Hepatocyte (in vitro differentiated cells): ENCODE measurements around the gene ZNF503.

Source experiments
- CTCF ChIP-seq: fragments of 200-600 bp; sonication (generic); IDR thresholded peaks from 2 replicates; pipeline ENCODE4 v1.5.1; 2016; ENCODE audit warnings: antibody characterized with exemption, mild to moderate bottlenecking; ENCODE audit not compliant: poor library complexity
- EZH2 ChIP-seq: fragments of 200-600 bp; sonication (generic); IDR thresholded peaks from 2 replicates; pipeline ENCODE4 v1.6.1; 2016; ENCODE audit warnings: antibody characterized with exemption, mild to moderate bottlenecking, borderline replicate concordance

- TF ChIP-seq CTCF (no peak), EZH2 (no peak)
Observed at GRCh38 chr10:75434291-75434690, 32.7 kb upstream of the ZNF503 start.
